Heart left ventricle (tissue), 16 donors: ENCODE measurements around the gene CLIP2. TPM values are rescaled to one million over a fixed set of nuclear protein-coding genes. Genes with fewer than 3 reads are reported as not detected.
"Not testable (repeated sequence)": the region's sequence is repeated elsewhere in the genome, so short reads cannot be mapped to it uniquely, and the experiment has no call there.

Experiments
- ATAC-seq, 4 donors: fragments of 200-7000 bp; cut with Tn5 transposase; one replicate each; pipeline ENCODE4 v1.9.1; 2020 to 2022; ENCODE audit warnings: moderate library complexity in 4 of 4, mild to moderate bottlenecking in 3 of 4, moderate number of reproducible peaks in 1 of 4
- DNase-seq, 5 donors: peaks; one replicate each; pipeline ENCODE4 v3.0.0-alpha.2; 2020
- H3K27ac ChIP-seq, 12 donors: fragments of 200-600 bp; sonication (generic) in 4 of 12; one replicate each; pipeline versions ENCODE4 v1.5.0 to v1.8.0; 2016 to 2022; ENCODE audit warnings: mild to moderate bottlenecking in 2 of 12
- H3K27me3 ChIP-seq, 9 donors: fragments of 200-600 bp; sonication (generic) in 2 of 9; one replicate each; pipeline versions ENCODE4 v1.5.1 to v1.8.0; 2016 to 2022; ENCODE audit warnings: mild to moderate bottlenecking in 3 of 9
- H3K36me3 ChIP-seq, 9 donors: fragments of 200-600 bp; sonication (generic) in 2 of 9; one replicate each; pipeline versions ENCODE4 v1.5.0 to v1.8.0; 2018 to 2022; ENCODE audit warnings: mild to moderate bottlenecking in 2 of 9
- H3K4me1 ChIP-seq, 12 donors: fragments of 200-600 bp; sonication (generic) in 4 of 12; one replicate each; pipeline versions ENCODE4 v1.5.0 to v1.8.0; 2016 to 2022; ENCODE audit warnings: mild to moderate bottlenecking in 3 of 12
- H3K4me3 ChIP-seq, 12 donors: fragments of 200-600 bp; sonication (generic) in 4 of 12; one replicate each; pipeline versions ENCODE4 v1.5.0 to v1.8.0; 2017 to 2022; ENCODE audit warnings: mild to moderate bottlenecking in 9 of 12, moderate library complexity in 4 of 12
- H3K9me3 ChIP-seq, 12 donors: fragments of 200-600 bp; sonication (generic) in 4 of 12; one replicate each; pipeline versions ENCODE4 v1.5.0 to v1.8.0; 2016 to 2022; ENCODE audit warnings: mild to moderate bottlenecking in 1 of 12
- POLR2A ChIP-seq, 2 donors: fragments of 450-650 bp; IDR thresholded peaks; one replicate each; pipeline ENCODE4 v1.6.1; 2017; ENCODE audit warnings: antibody characterized with exemption in 2 of 2, mild to moderate bottlenecking in 2 of 2, moderate library complexity in 2 of 2
- WGBS, 4 donors: extraction: QIAGEN DNeasy Blood & Tissue Kit in 2 of 4; methylation state at CpG; one replicate each; pipeline versions ENCODE4 v1.1.5 to v1.1.7; 2013 to 2018; 5-methylcytosine and 5-hydroxymethylcytosine counted together
- intact Hi-C, 10 donors: fragments of 100-400 bp; cut with DNase I; formaldehyde crosslinking; loops; one replicate each; pipeline versions ENCODE4 v1.11.1 to v1.14.2; 2022
- polyA plus RNA-seq, 2 donors: library from polyadenylated mRNA; stranded (reverse); fragments of 200-250 nt; gene quantifications; one replicate each; pipeline ENCODE4 v1.2.3, GENCODE V29; 2013
- total RNA-seq, 9 donors: library from RNA; depleted of rRNA in 2 of 9; stranded (reverse); fragments of >200 nt in 2 of 9; fragmentation: NEBNext Ultra II Directional in 3 of 9; extraction: Animal tissue kit (Norgen Biotek cat#: 25700) in 3 of 9; gene quantifications; one replicate each; pipeline versions ENCODE4 v1.1.0 to v1.2.4, GENCODE V29; 2016 to 2023
- TF ChIP-seq, protein P1 (sequence below), 12 donors: fragments of 200-600 bp; sonication (generic) in 4 of 12; IDR thresholded peaks; one replicate each; pipeline versions ENCODE4 v1.5.0 to v1.8.0; 2018 to 2022; ENCODE audit warnings: antibody characterized with exemption in 12 of 12, mild to moderate bottlenecking in 5 of 12
- donor health status: ischemic (EF 13 %, LVEDD 7.1; RV severe dilation, severe dysfunction).
- donor health status: healthy with polysubstance abuse.
- donor health status: DM: no; HTN: yes; CAD: no.
- donor health status: DM: no; HTN: no; CAD: no.
- donor health status: ischemic (EF 25% LVEDD 6.9; RV normal size, moderate dysfunction).
- donor health status: ischemic (EF 25% LVEDD 5.7; RV mildly dilated, moderate dysfunction).
- donor health status: healthy.
- donor health status: DM: yes; HTN: yes; CAD: no.
- donor health status: ischemic (EF 35%, LVEDD 5.7; RV mildly dilated, moderate dysfunction).
- donor health status: nonischemic (EF 11% LVEDD 7.7; RV severe dilation, severe dysfunction).
- donor health status: DM: yes; HTN: yes; CAD: no.
- donor health status: PGD.
- donor health status: ischemic (EF 29% LVEDD 5.4; RV normal size, mild dysfunction).
- donor health status: nonischemic (EF 23%, LVEDD 6.1; RV moderate dilation, normal function).

CLIP2 gene
- total and polyA plus RNA-seq, 11 donors = 4.2 to 17.7 (median 9.0) TPM

DNA sequence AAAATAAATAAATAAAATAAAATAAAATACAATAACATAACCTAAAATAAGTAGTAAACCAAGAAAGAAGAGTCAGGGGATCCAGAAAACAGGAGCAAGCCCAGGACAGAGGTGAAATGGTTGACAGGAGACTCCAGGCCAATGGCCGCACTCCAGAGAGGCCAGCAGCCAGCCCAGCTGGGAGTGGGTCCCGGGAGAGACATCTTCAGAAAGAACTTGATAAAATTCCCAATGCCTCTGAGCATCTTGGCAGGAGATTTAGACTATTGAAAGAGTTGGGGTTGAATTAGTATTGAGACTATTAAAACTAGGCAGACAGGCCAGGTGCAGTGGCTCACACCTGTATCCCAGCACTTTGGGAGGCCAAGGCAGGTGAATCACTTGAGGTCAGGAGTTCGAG lies 62.6 kb downstream of the CLIP2 start:
- peaks cover 0 to 14% (median 7%) of the 10 kb centered on the region in 12 donors for H3K9me3 ChIP-seq
- ATAC-seq = no peak
- H3K36me3 ChIP-seq = peaks cover 0 to 27% (median 7%) of the 10 kb centered on the region in 9 donors
- no peaks in the 10 kb centered on the region for H3K27me3 ChIP-seq
- intact Hi-C loops = no loop called here
- peaks cover 0 to 7% (median 0%) of the 10 kb centered on the region in 12 donors for H3K4me1 ChIP-seq
- TF ChIP-seq, protein P1, sequence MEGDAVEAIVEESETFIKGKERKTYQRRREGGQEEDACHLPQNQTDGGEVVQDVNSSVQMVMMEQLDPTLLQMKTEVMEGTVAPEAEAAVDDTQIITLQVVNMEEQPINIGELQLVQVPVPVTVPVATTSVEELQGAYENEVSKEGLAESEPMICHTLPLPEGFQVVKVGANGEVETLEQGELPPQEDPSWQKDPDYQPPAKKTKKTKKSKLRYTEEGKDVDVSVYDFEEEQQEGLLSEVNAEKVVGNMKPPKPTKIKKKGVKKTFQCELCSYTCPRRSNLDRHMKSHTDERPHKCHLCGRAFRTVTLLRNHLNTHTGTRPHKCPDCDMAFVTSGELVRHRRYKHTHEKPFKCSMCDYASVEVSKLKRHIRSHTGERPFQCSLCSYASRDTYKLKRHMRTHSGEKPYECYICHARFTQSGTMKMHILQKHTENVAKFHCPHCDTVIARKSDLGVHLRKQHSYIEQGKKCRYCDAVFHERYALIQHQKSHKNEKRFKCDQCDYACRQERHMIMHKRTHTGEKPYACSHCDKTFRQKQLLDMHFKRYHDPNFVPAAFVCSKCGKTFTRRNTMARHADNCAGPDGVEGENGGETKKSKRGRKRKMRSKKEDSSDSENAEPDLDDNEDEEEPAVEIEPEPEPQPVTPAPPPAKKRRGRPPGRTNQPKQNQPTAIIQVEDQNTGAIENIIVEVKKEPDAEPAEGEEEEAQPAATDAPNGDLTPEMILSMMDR (IDR thresholded peaks at IDR 0.05) = no peak
- no peak for TF ChIP-seq POLR2A (IDR thresholded peaks at IDR 0.05)
- WGBS, 4 donors = 75 to 85% (median 78%) methylated on average over 3 of the region's 3 CpGs
- no peak for DNase-seq
- H3K27ac ChIP-seq = no peak overlapping the region
- H3K4me3 ChIP-seq = no peak overlapping the region

DNA sequence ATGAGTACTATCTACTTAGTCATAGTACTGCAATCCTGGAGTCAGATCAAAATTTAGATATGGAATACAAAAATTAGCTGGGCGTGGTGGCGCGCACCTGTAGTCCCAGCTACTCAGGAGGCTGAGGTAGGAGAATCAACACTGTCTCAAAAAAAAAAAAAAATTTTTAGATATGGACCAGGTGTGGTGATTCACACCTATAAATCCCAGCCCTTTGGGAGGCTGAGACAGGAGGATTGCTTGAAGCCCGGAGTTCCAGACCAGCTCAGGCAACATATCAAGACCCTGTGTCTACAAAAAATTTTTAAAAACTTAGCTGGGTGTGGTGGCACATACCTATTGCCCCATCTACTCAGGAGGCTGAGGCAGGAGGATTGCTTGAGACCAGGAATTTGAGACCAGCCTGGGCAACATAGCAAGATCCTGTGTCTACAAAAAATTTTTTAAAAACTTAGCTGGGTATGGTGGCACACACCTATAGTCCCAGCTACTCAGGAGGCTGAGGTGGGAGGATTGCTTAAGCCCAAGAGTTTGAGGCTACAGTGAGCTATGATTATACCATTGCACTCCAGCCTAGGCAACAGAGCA lies 63.4 kb downstream of the CLIP2 start:
- ATAC-seq, H3K4me1 ChIP-seq, H3K27me3 ChIP-seq, intact Hi-C loops, H3K27ac ChIP-seq, DNase-seq, H3K4me3 ChIP-seq: not testable (repeated sequence)
- H3K36me3 ChIP-seq = peaks cover 0 to 32% (median 15%) of the 10 kb centered on the region in 9 donors
- WGBS, 4 donors = 73 to 96% (median 81%) methylated on average over 4 of the region's 4 CpGs
- peaks cover 0 to 17% (median 7%) of the 10 kb centered on the region in 12 donors for H3K9me3 ChIP-seq

DNA sequence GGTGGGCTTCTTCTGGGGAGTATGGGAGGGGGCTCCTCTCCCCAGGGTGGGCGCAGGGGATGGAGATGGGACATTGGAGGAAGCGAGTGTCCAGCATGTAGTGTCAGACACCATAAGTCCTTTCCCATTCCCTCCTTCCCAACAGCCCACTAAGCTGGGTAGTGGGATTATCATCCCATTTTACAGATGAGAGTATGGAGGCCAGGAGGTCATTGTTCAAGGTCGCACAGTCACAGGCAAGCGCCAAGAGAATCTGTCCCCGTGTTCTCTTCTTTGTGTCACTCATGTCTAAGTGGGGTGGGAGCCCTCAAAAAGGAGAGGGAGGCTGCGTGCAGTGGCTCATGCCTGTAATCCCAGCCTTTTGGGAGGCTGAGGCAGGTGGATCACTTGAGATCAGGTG lies 64.8 kb downstream of the CLIP2 start:
- no peak overlapping the region for H3K4me3 ChIP-seq
- H3K36me3 ChIP-seq = peaks cover 0 to 37% (median 21%) of the 10 kb centered on the region in 9 donors
- H3K27ac ChIP-seq = no peak overlapping the region
- TF ChIP-seq, protein P1 (IDR thresholded peaks at IDR 0.05) = no peak
- no peak for TF ChIP-seq POLR2A (IDR thresholded peaks at IDR 0.05)
- 95 to 100% (median 97%) methylated on average over 6 of the region's 6 CpGs for whole genome bisulfite sequencing, 4 donors
- no peaks in the 10 kb centered on the region for H3K27me3 ChIP-seq
- peaks cover 0 to 7% (median 0%) of the 10 kb centered on the region in 12 donors for H3K4me1 ChIP-seq
- ATAC-seq (no peak), DNase-seq (no peak)
- peaks cover 0 to 17% (median 7%) of the 10 kb centered on the region in 12 donors for H3K9me3 ChIP-seq
- intact Hi-C loops = no loop called here

DNA sequence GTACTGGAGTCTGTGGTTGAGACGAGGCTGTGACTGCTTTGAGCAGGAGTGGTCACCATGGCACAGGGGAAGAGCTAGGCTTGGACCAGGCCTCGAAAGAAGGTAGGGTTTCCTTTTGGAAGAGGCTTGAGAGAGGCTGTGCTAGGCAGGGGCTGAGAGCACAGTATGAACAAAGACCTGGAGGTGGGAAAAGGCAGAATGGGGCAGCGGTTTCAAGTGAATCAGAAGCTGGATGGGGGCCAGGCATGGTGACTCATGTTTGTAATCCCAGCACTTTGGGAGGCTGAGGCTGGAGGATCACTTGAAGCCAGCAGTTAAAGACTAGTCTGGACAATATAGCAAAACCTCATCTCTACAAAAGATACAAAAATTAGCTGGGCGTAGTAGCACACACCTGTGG lies 65.9 kb downstream of the CLIP2 start:
- Histone ChIP-seq H3K27me3 (no peaks in the 10 kb centered on the region), H3K4me1 (peaks cover 0 to 7% (median 0%) of the 10 kb centered on the region in 12 donors), H3K36me3 (peaks cover 0 to 43% (median 26%) of the 10 kb centered on the region in 9 donors), H3K27ac (no peak overlapping the region), H3K4me3 (no peak overlapping the region), H3K9me3 (peaks cover 0 to 17% (median 7%) of the 10 kb centered on the region in 12 donors)
- intact Hi-C loops = no loop called here
- TF ChIP-seq, protein P1 (IDR thresholded peaks at IDR 0.05) = no peak
- no peak for TF ChIP-seq POLR2A (IDR thresholded peaks at IDR 0.05)
- DNase-seq (peak in 2 of 5 donors; percentile 43 to 70), ATAC-seq (peak in 2 of 4 donors; percentile 14 to 34)
- WGBS, 4 donors = 86 to 90% (median 86%) methylated on average over 4 of the region's 4 CpGs
